ENCODE measurements around the gene AP3B1.

DNA sequence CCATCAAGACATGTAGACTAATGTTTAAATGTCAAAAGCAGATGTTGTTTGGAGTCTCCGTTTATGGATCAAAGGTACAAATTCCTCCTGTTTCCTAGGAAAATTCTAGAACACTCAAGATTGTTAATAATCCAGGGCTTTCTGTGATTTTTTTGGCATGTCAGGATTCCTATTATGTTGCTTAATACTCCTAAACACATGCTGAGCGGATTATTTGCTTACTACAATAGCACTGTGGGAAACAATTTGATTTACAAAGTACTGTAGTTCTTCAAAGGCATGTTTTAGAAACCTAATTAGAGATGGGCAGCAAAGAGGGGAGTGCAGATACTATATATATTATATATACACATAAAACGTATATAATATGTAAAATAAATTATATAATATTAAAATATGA, 46.9 kb upstream of the AP3B1 start:
- TF ChIP-seq CTCF (conservative IDR thresholded peaks at IDR 0.05; ENCODE audit: low read length) (no peak), EZH2phosphoT487 (IDR thresholded peaks at IDR 0.05; ENCODE audit: borderline replicate concordance) (no peak)
